ENCODE results near the gene LRP1B. TPM values are rescaled to one million over a fixed set of nuclear protein-coding genes. Genes with fewer than 3 reads are reported as not detected.

The LRP1B gene
- total RNA-seq, 4 donors from 2014 or later: 0.85 to 3.3 (median 1.1) TPM; not detected in 1

- DNase-seq: no peak
- Histone ChIP-seq H3K27ac (no peak overlapping the region), H3K9me3 (no peaks in the 10 kb centered on the region), H3K36me3 (no peaks in the 10 kb centered on the region), H3K4me3 (no peak overlapping the region), H3K27me3 (no peaks in the 10 kb centered on the region), H3K4me1 (no peaks in the 10 kb centered on the region)
- TF ChIP-seq POLR2A (IDR thresholded peaks at IDR 0.05): no peak
- no peak for TF ChIP-seq CTCF (IDR thresholded peaks at IDR 0.05)
Measured at GRCh38 chr2:140761807-140762206, 1369.0 kb downstream of the LRP1B start.

GRCh38 chr2:140759426-140760156, 1371.2 kb downstream of the LRP1B start:
- TF ChIP-seq POLR2A (IDR thresholded peaks at IDR 0.05) (no peak), CTCF (IDR thresholded peaks at IDR 0.05) (no peak)
- Histone ChIP-seq H3K9me3 (no peaks in the 10 kb centered on the region), H3K36me3 (no peaks in the 10 kb centered on the region), H3K27ac (no peak overlapping the region), H3K4me3 (no peak overlapping the region), H3K27me3 (no peaks in the 10 kb centered on the region), H3K4me1 (no peaks in the 10 kb centered on the region)
- no peak for DNase-seq

GRCh38 chr2:140747665-140748064, 1383.2 kb downstream of the LRP1B start:
- DNase-seq: no peak
- no peak overlapping the region for H3K27ac ChIP-seq
- H3K27me3 ChIP-seq: no peaks in the 10 kb centered on the region
- H3K36me3 ChIP-seq: no peaks in the 10 kb centered on the region
- H3K9me3 ChIP-seq: no peaks in the 10 kb centered on the region
- TF ChIP-seq POLR2A (IDR thresholded peaks at IDR 0.05) (no peak), CTCF (IDR thresholded peaks at IDR 0.05) (no peak)
- no peaks in the 10 kb centered on the region for H3K4me1 ChIP-seq
- H3K4me3 ChIP-seq: no peak overlapping the region

- H3K4me3 ChIP-seq: no peak overlapping the region
- no peaks in the 10 kb centered on the region for H3K4me1 ChIP-seq
- no peaks in the 10 kb centered on the region for H3K27me3 ChIP-seq
- TF ChIP-seq POLR2A (IDR thresholded peaks at IDR 0.05) (no peak), CTCF (IDR thresholded peaks at IDR 0.05) (no peak)
- DNase-seq: no peak
- H3K9me3 ChIP-seq: no peaks in the 10 kb centered on the region
- H3K36me3 ChIP-seq: no peaks in the 10 kb centered on the region
- H3K27ac ChIP-seq: no peak overlapping the region
Measured at GRCh38 chr2:140747090-140747489, 1383.7 kb downstream of the LRP1B start.

GRCh38 chr2:140744379-140744778, 1386.4 kb downstream of the LRP1B start:
- DNase-seq: no peak
- no peaks in the 10 kb centered on the region for H3K9me3 ChIP-seq
- H3K4me3 ChIP-seq: no peak overlapping the region
- H3K27ac ChIP-seq: no peak overlapping the region
- no peaks in the 10 kb centered on the region for H3K4me1 ChIP-seq
- TF ChIP-seq CTCF (IDR thresholded peaks at IDR 0.05): no peak
- no peak for TF ChIP-seq POLR2A (IDR thresholded peaks at IDR 0.05)
- no peaks in the 10 kb centered on the region for H3K27me3 ChIP-seq
- H3K36me3 ChIP-seq: no peaks in the 10 kb centered on the region

Measured in Peyer's patch (tissue), 4 donors.